Upper lobe of left lung (tissue), 6 donors: ENCODE measurements around the gene GABRG3. TPM values are rescaled to one million over a fixed set of nuclear protein-coding genes. Genes with fewer than 3 reads are reported as not detected.

Experiments
- ATAC-seq, 2 donors: fragments of 200-7000 bp; cut with Tn5 transposase; one replicate each; pipeline ENCODE4 v1.9.1; 2022; ENCODE audit warnings: mild to moderate bottlenecking in 2 of 2, moderate library complexity in 2 of 2; ENCODE audit not compliant: low FRiP score in 2 of 2
- DNase-seq, 2 donors: peaks; one replicate each; pipeline ENCODE4 v3.0.0-alpha.2; 2019 to 2020
- H3K27ac ChIP-seq, 4 donors: fragments of 200-600 bp; sonication (generic); one replicate each; pipeline ENCODE4 v1.5.1; 2016 to 2019
- H3K27me3 ChIP-seq, 4 donors: fragments of 200-600 bp; sonication (generic); one replicate each; pipeline ENCODE4 v1.5.1; 2017 to 2019
- H3K36me3 ChIP-seq, 4 donors: fragments of 200-600 bp; sonication (generic); one replicate each; pipeline ENCODE4 v1.5.1; 2016 to 2019
- H3K4me1 ChIP-seq, 4 donors: fragments of 200-600 bp; sonication (generic); one replicate each; pipeline ENCODE4 v1.5.1; 2018 to 2019
- H3K4me3 ChIP-seq, 4 donors: fragments of 200-600 bp; sonication (generic); one replicate each; pipeline ENCODE4 v1.5.1; 2017 to 2019; ENCODE audit warnings: mild to moderate bottlenecking in 2 of 4, moderate library complexity in 1 of 4
- H3K9me3 ChIP-seq, 4 donors: fragments of 200-600 bp; sonication (generic); one replicate each; pipeline ENCODE4 v1.5.1; 2018 to 2019
- EP300 ChIP-seq, 4 donors: sonication (generic); formaldehyde crosslinking; IDR thresholded peaks; one replicate each; pipeline ENCODE4 v1.5.1; 2017; ENCODE audit warnings: antibody characterized with exemption in 4 of 4, control low read depth in 2 of 4
- POLR2A ChIP-seq, 4 donors: fragments of 450-650 bp; IDR thresholded peaks; one replicate each; pipeline ENCODE4 v1.5.1; 2016 to 2017; ENCODE audit warnings: antibody characterized with exemption in 4 of 4, mild to moderate bottlenecking in 2 of 4
- POLR2AphosphoS5 ChIP-seq, 2 donors: sonication (generic); formaldehyde crosslinking; IDR thresholded peaks; one replicate each; pipeline ENCODE4 v1.5.1; 2017; ENCODE audit warnings: antibody characterized with exemption in 2 of 2
- WGBS, 2 donors: methylation state at CpG; one replicate each; pipeline ENCODE4 v1.1.5; 2017 to 2018; 5-methylcytosine and 5-hydroxymethylcytosine counted together
- total RNA-seq, 6 donors: library from RNA; depleted of rRNA in 4 of 6; stranded (reverse); fragments of >200 nt in 4 of 6; gene quantifications; one replicate each; pipeline versions ENCODE4 v1.1.0 to v1.2.1, GENCODE V29; 2016 to 2021
- TF ChIP-seq, protein P1 (sequence below), 6 experiments: fragments of 450-650 bp in 4 of 6; fragments of 200-600 bp in 2 of 6; sonication (generic) in 2 of 6; IDR thresholded peaks; one replicate each; pipeline ENCODE4 v1.5.1; 2016 to 2019; ENCODE audit warnings: antibody characterized with exemption in 6 of 6
- donor health status: DM: no; HTN: no; CAD: no; lungs with moderate emphysema.
- donor health status: DM: no; HTN: yes; CAD: no; lungs with severe emphysema.

GABRG3 gene
- total RNA-seq, 6 donors from 2014 or later = not detected

DNA sequence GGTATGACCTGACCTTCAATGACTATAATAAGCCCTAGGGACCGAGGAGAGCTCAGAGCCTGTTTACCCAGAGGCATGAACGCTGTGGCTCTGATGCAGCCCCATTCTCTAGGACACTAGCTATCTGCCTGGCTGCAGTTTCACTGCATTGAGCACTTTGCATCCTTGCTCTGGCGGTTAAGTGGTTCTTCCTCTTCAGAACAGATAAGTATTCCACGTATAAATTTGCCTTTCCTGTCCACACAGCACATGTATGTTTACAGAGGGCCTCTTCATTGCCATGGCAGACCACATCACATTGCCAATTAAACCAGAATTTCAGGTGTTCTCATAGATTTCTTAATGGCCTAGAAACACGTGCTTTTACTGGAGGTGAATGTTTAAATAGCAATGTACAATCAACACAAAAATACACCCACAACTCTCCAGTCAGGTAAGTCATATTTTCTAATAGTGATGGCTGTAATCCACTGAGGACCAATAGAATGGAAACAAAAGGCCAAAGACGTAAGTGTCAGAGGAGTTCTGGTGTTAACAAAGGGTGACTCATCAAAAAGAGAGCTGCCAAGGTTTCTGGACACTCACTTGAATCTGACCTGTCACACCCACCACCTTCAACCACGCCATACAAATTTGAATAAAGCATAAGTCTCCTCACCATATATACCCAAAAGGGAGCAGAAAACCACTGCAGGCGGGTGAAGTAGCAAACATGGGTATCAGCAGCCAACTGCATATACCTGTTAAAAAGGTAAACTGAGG is 574.7 kb downstream of the GABRG3 start:
- TF ChIP-seq POLR2A (IDR thresholded peaks at IDR 0.05) (no peak), POLR2AphosphoS5 (IDR thresholded peaks at IDR 0.05) (no peak), EP300 (IDR thresholded peaks at IDR 0.05) (no peak)
- TF ChIP-seq, protein P1, sequence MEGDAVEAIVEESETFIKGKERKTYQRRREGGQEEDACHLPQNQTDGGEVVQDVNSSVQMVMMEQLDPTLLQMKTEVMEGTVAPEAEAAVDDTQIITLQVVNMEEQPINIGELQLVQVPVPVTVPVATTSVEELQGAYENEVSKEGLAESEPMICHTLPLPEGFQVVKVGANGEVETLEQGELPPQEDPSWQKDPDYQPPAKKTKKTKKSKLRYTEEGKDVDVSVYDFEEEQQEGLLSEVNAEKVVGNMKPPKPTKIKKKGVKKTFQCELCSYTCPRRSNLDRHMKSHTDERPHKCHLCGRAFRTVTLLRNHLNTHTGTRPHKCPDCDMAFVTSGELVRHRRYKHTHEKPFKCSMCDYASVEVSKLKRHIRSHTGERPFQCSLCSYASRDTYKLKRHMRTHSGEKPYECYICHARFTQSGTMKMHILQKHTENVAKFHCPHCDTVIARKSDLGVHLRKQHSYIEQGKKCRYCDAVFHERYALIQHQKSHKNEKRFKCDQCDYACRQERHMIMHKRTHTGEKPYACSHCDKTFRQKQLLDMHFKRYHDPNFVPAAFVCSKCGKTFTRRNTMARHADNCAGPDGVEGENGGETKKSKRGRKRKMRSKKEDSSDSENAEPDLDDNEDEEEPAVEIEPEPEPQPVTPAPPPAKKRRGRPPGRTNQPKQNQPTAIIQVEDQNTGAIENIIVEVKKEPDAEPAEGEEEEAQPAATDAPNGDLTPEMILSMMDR (IDR thresholded peaks at IDR 0.05) = no peak
- Histone ChIP-seq H3K4me1 (no peaks in the 10 kb centered on the region), H3K36me3 (no peaks in the 10 kb centered on the region), H3K27me3 (no peaks in the 10 kb centered on the region), H3K4me3 (no peak overlapping the region), H3K9me3 (peaks cover 0 to 10% (median 0%) of the 10 kb centered on the region in 4 donors), H3K27ac (no peak overlapping the region)
- WGBS, 2 donors = 57 to 74% methylated on average over 8 of the region's 8 CpGs
- DNase-seq (no peak), ATAC-seq (no peak)

- ATAC-seq (no peak), DNase-seq (no peak)
- WGBS, 2 donors = 82 to 84% methylated on average over 4 of the region's 4 CpGs
- H3K27me3 ChIP-seq = no peaks in the 10 kb centered on the region
- H3K4me3 ChIP-seq = no peak overlapping the region
- no peaks in the 10 kb centered on the region for H3K9me3 ChIP-seq
- TF ChIP-seq EP300 (IDR thresholded peaks at IDR 0.05) = no peak
- TF ChIP-seq POLR2AphosphoS5 (IDR thresholded peaks at IDR 0.05) = no peak
- no peak for TF ChIP-seq POLR2A (IDR thresholded peaks at IDR 0.05)
- TF ChIP-seq, protein P1 (IDR thresholded peaks at IDR 0.05) = no peak
- H3K4me1 ChIP-seq = no peaks in the 10 kb centered on the region
- H3K36me3 ChIP-seq = no peaks in the 10 kb centered on the region
- no peak overlapping the region for H3K27ac ChIP-seq
These were observed 578.8 kb downstream of the GABRG3 start for GRCh38 chr15:27549746-27550145.

GRCh38 chr15:27550635-27551034 is 579.7 kb downstream of the GABRG3 start:
- DNase-seq (no peak), ATAC-seq (no peak)
- 66 to 67% methylated on average over 6 of the region's 6 CpGs for WGBS, 2 donors
- Histone ChIP-seq H3K4me3 (no peak overlapping the region), H3K9me3 (no peaks in the 10 kb centered on the region), H3K27ac (no peak overlapping the region), H3K27me3 (no peaks in the 10 kb centered on the region), H3K36me3 (no peaks in the 10 kb centered on the region), H3K4me1 (no peaks in the 10 kb centered on the region)
- TF ChIP-seq EP300 (IDR thresholded peaks at IDR 0.05) (no peak), POLR2A (IDR thresholded peaks at IDR 0.05) (no peak), POLR2AphosphoS5 (IDR thresholded peaks at IDR 0.05) (no peak)
- TF ChIP-seq, protein P1 (IDR thresholded peaks at IDR 0.05) = no peak

DNA sequence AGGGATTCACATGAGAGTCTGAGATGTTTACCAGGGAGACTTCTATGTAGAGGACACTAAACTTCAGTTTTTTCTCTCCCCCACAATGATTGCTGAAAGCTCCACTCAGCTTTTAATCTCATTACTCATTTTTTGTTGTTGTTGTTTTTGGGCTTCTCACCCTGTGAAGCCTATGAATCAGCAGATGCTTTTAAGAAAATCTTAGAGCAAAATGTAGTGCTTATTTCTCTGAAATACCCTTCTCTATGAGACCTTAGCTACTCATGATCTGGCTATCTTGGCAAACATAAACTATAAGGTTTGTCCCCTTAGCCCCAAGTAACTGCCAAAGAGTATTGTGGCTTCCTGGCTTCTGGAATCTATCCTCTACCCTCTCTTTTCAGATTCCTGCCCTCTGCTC is 590.8 kb downstream of the GABRG3 start:
- no peaks in the 10 kb centered on the region for H3K36me3 ChIP-seq
- no peaks in the 10 kb centered on the region for H3K4me1 ChIP-seq
- peaks cover 0 to 10% (median 3%) of the 10 kb centered on the region in 4 donors for H3K9me3 ChIP-seq
- ATAC-seq (no peak), DNase-seq (no peak)
- H3K27me3 ChIP-seq = no peaks in the 10 kb centered on the region
- no peak overlapping the region for H3K4me3 ChIP-seq
- no peak overlapping the region for H3K27ac ChIP-seq
- no peak for TF ChIP-seq EP300 (IDR thresholded peaks at IDR 0.05)
- TF ChIP-seq POLR2AphosphoS5 (IDR thresholded peaks at IDR 0.05) = no peak
- TF ChIP-seq, protein P1 (IDR thresholded peaks at IDR 0.05) = no peak
- TF ChIP-seq POLR2A (IDR thresholded peaks at IDR 0.05) = no peak
